ENCODE data around the gene B4GALT2.

The B4GALT2 gene

DNA sequence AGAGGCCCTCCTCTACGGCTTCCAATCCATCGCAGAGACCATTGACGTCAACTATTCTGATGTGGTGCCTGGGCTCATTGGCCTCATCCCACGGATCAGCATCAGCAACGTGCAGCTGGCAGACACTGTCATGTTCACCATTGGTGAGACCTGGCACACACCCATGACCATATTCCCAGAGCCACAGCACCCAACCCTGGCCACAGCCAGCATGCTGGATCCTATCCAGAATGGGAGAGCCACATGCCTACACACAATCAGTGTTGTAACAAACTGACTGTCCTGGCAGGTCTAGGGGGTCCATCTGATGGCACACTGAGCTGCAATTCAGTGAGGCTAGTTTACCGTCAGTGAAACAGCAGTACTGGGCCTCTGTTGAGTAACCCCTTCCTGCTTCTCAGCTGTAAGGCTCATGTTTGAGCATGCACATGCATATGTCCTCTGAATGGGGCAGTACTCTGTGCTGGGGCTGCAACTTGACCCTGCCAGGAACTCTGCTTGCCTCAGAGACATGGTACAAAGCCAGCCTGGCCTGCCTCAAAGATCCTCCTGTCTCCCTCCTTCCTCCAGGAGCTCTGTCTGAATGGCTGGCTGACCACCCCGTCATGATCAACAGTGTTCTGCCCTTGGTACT, 21.5 kb upstream of the B4GALT2 start:
- Histone ChIP-seq H3K23ac (ENCODE audit: low read length) (no peak overlapping the region), H3K4ac (ENCODE audit: low read depth, low read length) (no peak overlapping the region), H3K27me3 (ENCODE audit: insufficient read depth, low read length, poor library complexity) (no peaks in the 10 kb centered on the region), H2BK5ac (ENCODE audit: low read length) (no peak overlapping the region), H3K4me3 (ENCODE audit: low read length) (no peak overlapping the region), H4K8ac (ENCODE audit: low read depth, low read length) (no peak overlapping the region), H3K18ac (ENCODE audit: low read length) (no peak overlapping the region), H2BK120ac (ENCODE audit: low read depth, low read length) (no peak overlapping the region), H2BK15ac (replicated peaks; ENCODE audit: low read depth) (no peak overlapping the region), H3K79me1 (ENCODE audit: low read length) (no peaks in the 10 kb centered on the region), H3K4me1 (ENCODE audit: control insufficient read depth, low read depth, low read length) (no peaks in the 10 kb centered on the region), H4K5ac (ENCODE audit: low read length) (no peak overlapping the region), H3K56ac (ENCODE audit: low read length) (no peak overlapping the region), H3K4me2 (ENCODE audit: low read length) (no peak overlapping the region), H3K27ac (ENCODE audit: low read depth, low read length) (no peak overlapping the region), H2AK5ac (ENCODE audit: low read length) (no peak overlapping the region), H3K79me2 (ENCODE audit: control insufficient read depth, insufficient read depth, low read length) (no peaks in the 10 kb centered on the region), H3K36me3 (ENCODE audit: control insufficient read depth, insufficient read depth, low read length) (peaks cover 1% of the 10 kb centered on the region), H3K9ac (ENCODE audit: low read length) (no peak overlapping the region)
- no peak for DNase-seq
- WGBS (ENCODE audit: extremely low coverage, insufficient coverage, low lambda C conversion rate) = no CpG with 5 or more reads among the region's 7 CpGs

DNA sequence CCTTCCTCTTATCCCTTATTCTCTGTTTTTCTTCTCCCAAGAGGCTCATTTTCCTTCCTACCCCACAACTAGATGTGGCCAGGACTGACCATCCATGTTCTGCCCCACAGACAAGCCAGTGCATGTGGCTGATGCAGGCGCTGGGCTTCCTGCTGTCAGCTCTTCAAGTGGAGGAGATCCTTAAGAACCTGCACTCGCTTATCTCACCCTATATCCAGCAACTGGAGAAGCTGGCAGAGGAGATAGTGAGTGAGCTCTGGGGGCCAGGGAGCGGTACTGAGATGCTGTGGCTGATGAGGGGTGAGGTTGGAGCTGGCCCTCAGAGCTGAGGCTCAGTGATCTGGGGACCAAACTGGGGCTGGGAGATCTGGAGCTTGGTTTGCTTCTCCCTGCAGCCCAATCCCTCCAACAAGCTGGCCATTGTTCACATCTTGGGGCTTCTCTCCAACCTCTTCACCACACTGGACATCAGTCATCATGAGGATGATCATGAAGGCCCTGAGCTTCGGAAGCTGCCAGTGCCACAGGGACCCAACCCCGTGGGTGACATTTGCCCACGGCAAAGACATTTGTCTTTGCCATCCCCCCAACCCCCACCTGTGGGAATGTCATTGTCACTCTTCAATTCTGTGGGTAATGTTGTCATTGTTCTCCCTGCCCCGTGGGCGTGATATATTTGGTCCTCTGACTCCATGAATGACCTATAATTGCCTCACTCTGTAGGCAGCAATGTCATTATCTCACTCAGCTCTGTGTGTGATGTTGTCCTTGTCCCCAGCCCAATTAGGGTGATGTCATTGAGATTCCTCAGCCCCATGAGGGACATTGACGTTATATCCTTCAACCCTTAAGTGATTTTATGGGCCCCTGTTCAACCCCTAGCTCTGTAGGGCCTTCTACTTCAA, 20.4 kb upstream of the B4GALT2 start:
- no peaks in the 10 kb centered on the region for H3K4me1 ChIP-seq (ENCODE audit: control insufficient read depth, low read depth, low read length)
- no peak overlapping the region for H2BK15ac ChIP-seq (replicated peaks; ENCODE audit: low read depth)
- H2AK5ac ChIP-seq (ENCODE audit: low read length) = no peak overlapping the region
- no peak overlapping the region for H2BK120ac ChIP-seq (ENCODE audit: low read depth, low read length)
- peaks cover 1% of the 10 kb centered on the region for H3K36me3 ChIP-seq (ENCODE audit: control insufficient read depth, insufficient read depth, low read length)
- DNase-seq = no peak
- H3K79me2 ChIP-seq (ENCODE audit: control insufficient read depth, insufficient read depth, low read length) = no peaks in the 10 kb centered on the region
- no peak overlapping the region for H3K56ac ChIP-seq (ENCODE audit: low read length)
- no peak overlapping the region for H4K5ac ChIP-seq (ENCODE audit: low read length)
- no peak overlapping the region for H4K8ac ChIP-seq (ENCODE audit: low read depth, low read length)
- no peak overlapping the region for H3K4me3 ChIP-seq (ENCODE audit: low read length)
- no CpG with 5 or more reads among the region's 9 CpGs for WGBS (ENCODE audit: extremely low coverage, insufficient coverage, low lambda C conversion rate)
- H3K4me2 ChIP-seq (ENCODE audit: low read length) = no peak overlapping the region
- no peaks in the 10 kb centered on the region for H3K79me1 ChIP-seq (ENCODE audit: low read length)
- no peak overlapping the region for H3K27ac ChIP-seq (ENCODE audit: low read depth, low read length)
- H3K4ac ChIP-seq (ENCODE audit: low read depth, low read length) = no peak overlapping the region
- H3K27me3 ChIP-seq (ENCODE audit: insufficient read depth, low read length, poor library complexity) = no peaks in the 10 kb centered on the region
- no peak overlapping the region for H3K18ac ChIP-seq (ENCODE audit: low read length)
- H3K9ac ChIP-seq (ENCODE audit: low read length) = no peak overlapping the region
- H2BK5ac ChIP-seq (ENCODE audit: low read length) = no peak overlapping the region
- no peak overlapping the region for H3K23ac ChIP-seq (ENCODE audit: low read length)

DNA sequence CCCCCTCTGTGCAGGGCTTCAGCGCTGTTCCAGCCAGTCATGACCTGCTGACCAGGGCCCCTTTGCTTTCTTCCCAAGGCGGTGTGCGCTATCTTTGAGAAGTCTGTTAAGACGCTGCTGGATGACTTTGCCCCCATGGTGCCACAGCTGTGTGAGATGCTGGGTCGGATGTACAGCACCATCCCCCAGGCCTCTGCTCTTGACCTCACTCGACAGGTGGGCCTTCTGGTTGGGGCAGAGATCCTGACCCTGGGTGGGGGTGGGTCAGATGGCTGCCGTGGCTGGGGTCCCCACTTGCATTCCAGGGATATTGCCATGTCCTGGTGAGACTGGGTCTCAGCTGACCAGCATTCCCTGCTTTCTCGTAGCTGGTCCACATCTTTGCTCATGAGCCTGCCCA, 18.2 kb upstream of the B4GALT2 start:
- no peak overlapping the region for H3K4ac ChIP-seq (ENCODE audit: low read depth, low read length)
- no peak overlapping the region for H3K23ac ChIP-seq (ENCODE audit: low read length)
- no peak overlapping the region for H3K4me2 ChIP-seq (ENCODE audit: low read length)
- no peaks in the 10 kb centered on the region for H3K27me3 ChIP-seq (ENCODE audit: insufficient read depth, low read length, poor library complexity)
- no peak overlapping the region for H3K56ac ChIP-seq (ENCODE audit: low read length)
- no peak overlapping the region for H2BK120ac ChIP-seq (ENCODE audit: low read depth, low read length)
- no peak overlapping the region for H4K8ac ChIP-seq (ENCODE audit: low read depth, low read length)
- no peak overlapping the region for H2AK5ac ChIP-seq (ENCODE audit: low read length)
- H4K5ac ChIP-seq (ENCODE audit: low read length) = no peak overlapping the region
- no CpG with 5 or more reads among the region's 8 CpGs for WGBS (ENCODE audit: extremely low coverage, insufficient coverage, low lambda C conversion rate)
- no peak overlapping the region for H3K27ac ChIP-seq (ENCODE audit: low read depth, low read length)
- no peak overlapping the region for H2BK5ac ChIP-seq (ENCODE audit: low read length)
- DNase-seq = no peak
- H3K18ac ChIP-seq (ENCODE audit: low read length) = no peak overlapping the region
- H2BK15ac ChIP-seq (replicated peaks; ENCODE audit: low read depth) = no peak overlapping the region
- no peaks in the 10 kb centered on the region for H3K79me2 ChIP-seq (ENCODE audit: control insufficient read depth, insufficient read depth, low read length)
- peaks cover 1% of the 10 kb centered on the region for H3K36me3 ChIP-seq (ENCODE audit: control insufficient read depth, insufficient read depth, low read length)
- H3K79me1 ChIP-seq (ENCODE audit: low read length) = no peaks in the 10 kb centered on the region
- H3K4me3 ChIP-seq (ENCODE audit: low read length) = no peak overlapping the region
- H3K9ac ChIP-seq (ENCODE audit: low read length) = no peak overlapping the region
- H3K4me1 ChIP-seq (ENCODE audit: control insufficient read depth, low read depth, low read length) = no peaks in the 10 kb centered on the region

DNA sequence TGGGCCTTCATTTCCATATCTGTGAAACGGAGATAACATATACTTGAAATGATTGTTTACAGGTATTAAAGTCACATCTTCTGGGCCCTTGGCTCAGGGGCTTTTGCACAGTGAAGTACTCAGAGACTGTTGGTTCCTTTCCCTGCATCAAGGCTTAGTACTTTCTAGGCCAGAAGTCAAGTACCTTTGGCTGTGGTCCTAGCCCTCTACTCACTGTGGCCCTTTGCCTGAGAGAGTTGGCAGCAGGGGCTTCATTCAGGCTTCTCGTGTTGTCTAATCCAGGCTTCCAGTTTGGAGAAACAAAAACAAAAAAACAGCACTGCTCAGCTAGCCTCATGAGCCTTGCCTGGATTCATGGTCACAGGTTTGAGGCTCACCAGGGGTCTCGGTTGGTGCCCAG, 17.3 kb upstream of the B4GALT2 start:
- H3K36me3 ChIP-seq (ENCODE audit: control insufficient read depth, insufficient read depth, low read length) = peaks cover 1% of the 10 kb centered on the region
- H3K18ac ChIP-seq (ENCODE audit: low read length) = no peak overlapping the region
- no peak overlapping the region for H2BK120ac ChIP-seq (ENCODE audit: low read depth, low read length)
- H3K56ac ChIP-seq (ENCODE audit: low read length) = no peak overlapping the region
- no peak overlapping the region for H3K4me2 ChIP-seq (ENCODE audit: low read length)
- no peak overlapping the region for H2BK15ac ChIP-seq (replicated peaks; ENCODE audit: low read depth)
- no peaks in the 10 kb centered on the region for H3K79me1 ChIP-seq (ENCODE audit: low read length)
- H4K8ac ChIP-seq (ENCODE audit: low read depth, low read length) = no peak overlapping the region
- no peaks in the 10 kb centered on the region for H3K79me2 ChIP-seq (ENCODE audit: control insufficient read depth, insufficient read depth, low read length)
- WGBS (ENCODE audit: extremely low coverage, insufficient coverage, low lambda C conversion rate) = no CpG with 5 or more reads among the region's 3 CpGs
- H3K27me3 ChIP-seq (ENCODE audit: insufficient read depth, low read length, poor library complexity) = no peaks in the 10 kb centered on the region
- no peak for DNase-seq
- H3K9ac ChIP-seq (ENCODE audit: low read length) = no peak overlapping the region
- H3K4me3 ChIP-seq (ENCODE audit: low read length) = no peak overlapping the region
- no peak overlapping the region for H3K23ac ChIP-seq (ENCODE audit: low read length)
- no peak overlapping the region for H2BK5ac ChIP-seq (ENCODE audit: low read length)
- no peak overlapping the region for H3K27ac ChIP-seq (ENCODE audit: low read depth, low read length)
- no peak overlapping the region for H4K5ac ChIP-seq (ENCODE audit: low read length)
- no peaks in the 10 kb centered on the region for H3K4me1 ChIP-seq (ENCODE audit: control insufficient read depth, low read depth, low read length)
- H2AK5ac ChIP-seq (ENCODE audit: low read length) = no peak overlapping the region
- H3K4ac ChIP-seq (ENCODE audit: low read depth, low read length) = no peak overlapping the region

DNA sequence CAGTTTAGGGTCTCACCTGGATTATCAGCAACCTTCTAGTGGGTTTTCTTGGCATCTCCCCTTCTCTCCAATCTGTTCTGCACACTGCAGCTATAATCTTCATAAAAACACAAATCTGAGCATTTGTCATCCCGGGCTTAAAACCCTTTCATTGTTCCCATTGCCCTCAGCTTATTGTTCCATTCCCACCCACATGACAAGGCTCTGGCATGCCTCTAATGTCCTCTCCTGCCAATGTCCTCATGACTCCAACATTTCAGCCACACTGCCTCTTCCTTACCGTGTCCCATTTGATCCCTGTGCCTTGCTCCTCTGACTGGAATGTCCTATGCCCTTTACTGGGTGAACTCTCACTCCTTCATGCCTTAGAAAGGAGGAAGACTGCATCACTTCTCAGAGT, 16.7 kb upstream of the B4GALT2 start:
- Histone ChIP-seq H4K5ac (ENCODE audit: low read length) (no peak overlapping the region), H4K8ac (ENCODE audit: low read depth, low read length) (no peak overlapping the region), H2BK5ac (ENCODE audit: low read length) (no peak overlapping the region), H3K23ac (ENCODE audit: low read length) (no peak overlapping the region), H3K4me2 (ENCODE audit: low read length) (no peak overlapping the region), H3K27me3 (ENCODE audit: insufficient read depth, low read length, poor library complexity) (no peaks in the 10 kb centered on the region), H3K18ac (ENCODE audit: low read length) (no peak overlapping the region), H3K79me2 (ENCODE audit: control insufficient read depth, insufficient read depth, low read length) (no peaks in the 10 kb centered on the region), H3K4me1 (ENCODE audit: control insufficient read depth, low read depth, low read length) (no peaks in the 10 kb centered on the region), H3K4me3 (ENCODE audit: low read length) (no peak overlapping the region), H3K36me3 (ENCODE audit: control insufficient read depth, insufficient read depth, low read length) (peaks cover 1% of the 10 kb centered on the region), H3K9ac (ENCODE audit: low read length) (no peak overlapping the region), H3K4ac (ENCODE audit: low read depth, low read length) (no peak overlapping the region), H2BK120ac (ENCODE audit: low read depth, low read length) (no peak overlapping the region), H3K27ac (ENCODE audit: low read depth, low read length) (no peak overlapping the region), H3K79me1 (ENCODE audit: low read length) (no peaks in the 10 kb centered on the region), H3K56ac (ENCODE audit: low read length) (no peak overlapping the region), H2AK5ac (ENCODE audit: low read length) (no peak overlapping the region), H2BK15ac (replicated peaks; ENCODE audit: low read depth) (no peak overlapping the region)
- no peak for DNase-seq
- WGBS (ENCODE audit: extremely low coverage, insufficient coverage, low lambda C conversion rate) = no CpG with 5 or more reads among the region's 2 CpGs
